Raji (cell line): ENCODE measurements around the gene MLYCD.

ENCODE experiments used
- POLR2A ChIP-seq: IDR thresholded peaks from 2 replicates; pipeline ENCODE4 v1.6.1; 2011; ENCODE audit warnings: low read depth, low read length, control low read depth; ENCODE audit not compliant: insufficient read depth

MLYCD gene

GRCh38 chr16:83939266-83939855, 40.4 kb downstream of the MLYCD start:
- no peak for TF ChIP-seq POLR2A

- TF ChIP-seq POLR2A: no peak
Measured at GRCh38 chr16:83940119-83940518, 41.2 kb downstream of the MLYCD start.

GRCh38 chr16:83940630-83941378, 41.9 kb downstream of the MLYCD start:
- no peak for TF ChIP-seq POLR2A

DNA sequence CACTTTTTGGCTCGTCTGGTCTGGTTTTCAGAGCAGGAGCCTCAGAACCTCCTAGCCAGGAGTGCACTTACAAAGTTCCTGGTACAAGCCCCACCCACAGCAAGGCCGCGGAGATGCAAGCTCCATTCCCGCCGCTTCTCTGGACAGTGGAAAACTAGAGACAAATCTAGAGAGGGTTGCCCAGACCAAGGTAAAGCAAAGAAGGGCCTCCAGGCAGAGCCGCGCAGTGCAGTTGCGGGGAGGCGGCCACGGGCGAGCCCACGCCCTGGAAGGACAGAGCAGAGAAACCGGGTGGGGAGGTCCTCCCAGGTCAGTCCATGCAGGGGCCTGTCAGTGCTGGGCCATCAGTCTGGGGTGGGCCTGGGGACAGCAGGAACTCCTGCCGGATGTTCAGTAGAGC, 43.2 kb downstream of the MLYCD start:
- TF ChIP-seq POLR2A: no peak

DNA sequence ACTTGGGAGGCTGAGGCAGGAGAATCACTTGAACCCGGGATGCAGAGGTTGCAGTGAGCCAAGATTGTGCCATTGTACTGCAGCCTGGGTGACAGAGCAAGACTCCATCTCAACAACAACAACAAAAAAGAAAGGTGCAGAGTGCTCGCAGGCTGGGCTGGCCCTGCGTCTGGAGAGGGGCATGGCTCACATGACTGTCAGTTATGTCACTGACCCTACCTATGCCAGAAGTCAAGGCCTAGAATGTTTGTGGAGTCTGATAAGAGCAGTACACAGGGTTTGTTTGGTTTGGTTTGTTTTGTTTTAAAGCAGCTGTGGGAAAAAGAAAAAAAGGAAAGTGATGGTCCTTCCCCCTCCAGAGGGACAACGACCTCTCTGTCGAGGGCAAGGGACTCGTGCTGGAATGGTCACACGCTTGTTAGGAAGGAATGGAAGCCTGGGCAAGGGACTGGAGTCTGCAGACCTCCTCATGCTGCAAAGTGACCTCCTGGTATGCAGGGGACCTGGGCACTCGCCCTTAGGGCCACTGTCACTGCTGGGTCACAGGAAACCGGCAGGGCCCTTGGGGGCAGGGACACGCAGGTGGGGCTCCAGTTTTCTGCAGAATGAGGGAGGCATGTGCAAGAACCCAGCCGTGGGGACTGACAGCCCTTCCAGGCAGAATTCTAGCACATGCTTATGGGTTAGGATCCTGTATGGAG, 44.0 kb downstream of the MLYCD start:
- no peak for TF ChIP-seq POLR2A

GRCh38 chr16:83943516-83944050, 44.7 kb downstream of the MLYCD start:
- no peak for TF ChIP-seq POLR2A

- no peak for TF ChIP-seq POLR2A
Measured at GRCh38 chr16:83945587-83945986, 46.7 kb downstream of the MLYCD start.

DNA sequence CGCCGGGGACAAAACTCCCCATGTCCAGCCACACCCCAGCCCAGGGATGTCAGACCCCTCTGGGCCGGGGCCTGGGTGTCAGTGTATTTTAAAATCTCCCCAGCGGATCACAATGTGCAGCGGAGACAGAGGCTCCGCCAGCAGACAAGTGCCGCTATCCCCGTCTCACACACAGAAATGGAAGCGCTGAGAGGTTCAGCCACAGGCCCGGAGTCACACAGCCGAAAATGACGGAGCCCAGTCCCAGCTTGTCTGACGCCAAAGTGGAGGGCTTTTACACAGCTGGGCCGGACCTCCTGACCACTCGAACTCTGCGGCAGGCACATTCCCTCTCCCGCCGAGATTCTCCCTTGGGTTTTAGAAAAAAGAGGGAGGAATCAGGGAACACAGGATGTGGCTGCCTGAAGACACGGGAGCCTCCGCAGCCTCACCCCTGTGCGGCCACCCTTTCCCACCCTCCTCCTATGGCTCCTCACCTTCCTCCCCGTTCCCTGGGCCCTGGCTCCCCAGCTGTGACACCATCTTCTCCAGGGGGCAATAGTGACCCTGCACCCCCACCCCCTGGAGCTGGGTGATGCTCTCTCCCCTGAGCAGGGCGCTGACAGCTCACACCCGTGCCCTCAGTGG, 47.4 kb downstream of the MLYCD start:
- TF ChIP-seq POLR2A: no peak

DNA sequence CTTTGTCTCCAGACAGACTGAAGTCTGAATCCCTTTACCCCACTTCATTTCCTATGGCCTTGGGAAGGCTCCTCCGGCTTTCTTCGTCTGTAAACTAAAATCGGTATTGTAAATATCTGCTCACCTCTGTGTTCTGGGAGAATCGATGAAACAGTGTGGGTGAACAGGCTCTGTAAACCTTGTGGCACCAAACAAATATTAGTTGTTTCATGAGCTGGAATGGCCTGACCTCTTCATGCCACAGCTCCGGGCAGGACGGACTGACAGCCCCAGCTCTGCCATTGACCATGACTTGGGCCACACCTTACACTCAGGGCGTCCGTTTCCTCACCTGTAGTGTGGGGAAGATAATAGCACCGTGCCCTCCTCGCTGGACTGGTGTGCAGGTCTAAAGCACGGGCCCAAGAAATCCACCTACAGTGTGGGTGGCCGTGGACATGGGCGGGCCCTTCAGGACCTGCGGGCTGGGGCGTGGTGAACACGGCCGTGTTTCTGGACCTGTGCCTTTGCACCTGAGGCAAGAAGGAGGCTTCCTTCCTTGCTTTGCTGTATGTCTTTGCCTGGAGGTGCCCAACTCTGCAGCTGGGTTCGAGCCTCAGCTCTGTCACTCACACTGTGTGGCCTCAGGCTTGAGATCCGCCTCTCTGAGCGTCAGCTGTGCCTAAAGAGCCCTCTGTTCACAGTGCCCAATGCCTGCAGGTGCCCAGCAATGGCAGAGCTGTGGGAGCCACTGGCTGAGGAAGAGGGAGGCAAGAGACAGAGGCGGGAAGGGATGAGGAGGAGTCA, 48.1 kb downstream of the MLYCD start:
- no peak for TF ChIP-seq POLR2A

DNA sequence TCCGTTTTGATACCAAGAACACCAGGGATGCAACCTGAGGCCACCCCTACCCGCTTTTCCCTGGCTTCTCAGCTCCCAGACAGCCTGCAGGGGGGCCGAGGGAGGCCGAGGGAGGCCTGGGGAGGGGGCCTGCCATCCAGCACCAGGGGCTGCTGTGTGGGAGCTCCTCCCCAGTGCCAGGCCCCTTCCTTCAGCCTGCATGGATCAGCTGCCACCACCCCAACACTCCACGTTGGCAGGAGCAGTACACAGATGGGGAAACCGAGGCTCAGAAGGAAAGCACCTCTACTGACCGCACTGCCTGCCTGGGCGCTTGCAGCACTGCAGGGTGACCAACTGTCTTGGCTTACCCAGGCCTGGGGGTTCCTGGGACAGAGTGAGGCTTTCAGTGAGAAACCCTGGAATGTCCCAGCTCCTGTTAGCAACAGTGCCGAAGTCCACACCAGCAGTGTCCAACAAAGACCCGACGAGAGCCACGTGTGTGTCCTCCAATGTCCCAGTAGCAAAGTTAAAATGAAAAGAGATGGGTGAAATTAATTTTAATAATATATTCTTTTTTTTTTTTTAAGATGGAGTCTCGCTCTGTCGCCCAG, 48.8 kb downstream of the MLYCD start:
- TF ChIP-seq POLR2A: no peak

GRCh38 chr16:83948914-83949723, 50.2 kb downstream of the MLYCD start:
- TF ChIP-seq POLR2A: no peak

GRCh38 chr16:83949724-83950001, 50.7 kb downstream of the MLYCD start:
- no peak for TF ChIP-seq POLR2A

DNA sequence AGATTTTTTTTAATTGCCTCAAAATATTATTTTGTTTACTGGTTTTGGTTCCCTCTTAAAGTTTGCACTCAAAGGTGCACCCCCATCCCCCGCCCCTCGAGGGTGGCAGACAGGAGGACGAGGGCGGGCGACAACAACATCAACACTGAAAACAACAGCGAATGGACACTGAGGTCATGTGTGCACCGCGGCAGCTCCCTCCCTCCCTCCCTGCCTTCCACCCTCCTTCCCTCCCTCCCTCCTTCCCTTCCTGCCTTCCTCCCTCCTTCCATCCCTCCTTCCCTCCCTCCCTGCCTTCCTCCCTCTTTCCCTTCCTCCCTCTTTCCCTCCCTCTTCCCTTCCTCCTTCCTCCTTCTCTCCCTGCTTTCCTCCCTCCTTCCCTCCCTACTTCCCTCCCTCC, 52.6 kb downstream of the MLYCD start:
- TF ChIP-seq POLR2A: no peak

DNA sequence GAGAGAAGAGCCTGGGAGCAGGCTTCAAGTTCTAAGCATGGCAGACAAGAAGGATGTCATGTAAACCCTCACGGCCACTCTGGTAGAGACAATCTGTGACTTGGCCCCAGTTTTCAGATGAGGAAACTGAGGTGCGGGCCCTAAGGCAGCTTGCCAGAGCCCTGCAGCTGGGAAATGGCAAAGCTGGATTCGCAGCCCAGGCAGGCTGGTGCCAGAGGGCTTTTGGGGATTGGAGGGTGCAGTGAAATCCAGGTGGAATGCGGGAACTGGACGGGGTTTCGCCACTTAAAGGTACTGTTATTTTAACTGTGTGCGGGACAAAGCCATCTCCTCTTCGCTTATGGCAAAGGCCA, 53.6 kb downstream of the MLYCD start:
- TF ChIP-seq POLR2A: no peak
